RWPE1 (cell line): Measurements from ENCODE around the gene DOCK1.

Source experiments
- CTCF ChIA-PET: fragments of 350-600 bp; sonication (Branson Sonifier 250); formaldehyde crosslinking; extraction: SDS; loops from one replicate; lab custom pipeline; 2021; lab: Yijun Ruan, JAX
- POLR2A ChIA-PET: fragments of 400-600 bp; formaldehyde crosslinking; extraction: SDS; loops from one replicate; lab custom pipeline; 2020; ENCODE audit warnings: antibody characterized with exemption; ENCODE audit not compliant: low non-redundant PET; lab: Yijun Ruan, JAX
- DNase-seq: peaks from one replicate; pipeline ENCODE4 v3.0.0; 2012; ENCODE audit warnings: low spot score
- H3K27ac ChIP-seq: fragments of 450-650 bp; 2 replicates; pipeline ENCODE4 v1.5.1; 2017
- TF ChIP-seq, protein P1 (sequence below): fragments of 450-650 bp; conservative IDR thresholded peaks from 2 replicates; pipeline ENCODE4 v1.5.1; 2017; ENCODE audit warnings: low read depth, mild to moderate bottlenecking

The DOCK1 gene

GRCh38 chr10:127210936-127211466, 305.8 kb downstream of the DOCK1 start:
- POLR2A ChIA-PET, result no interaction called here
- no peak for DNase-seq

GRCh38 chr10:127215866-127216265, 310.6 kb downstream of the DOCK1 start:
- TF ChIP-seq, protein P1, sequence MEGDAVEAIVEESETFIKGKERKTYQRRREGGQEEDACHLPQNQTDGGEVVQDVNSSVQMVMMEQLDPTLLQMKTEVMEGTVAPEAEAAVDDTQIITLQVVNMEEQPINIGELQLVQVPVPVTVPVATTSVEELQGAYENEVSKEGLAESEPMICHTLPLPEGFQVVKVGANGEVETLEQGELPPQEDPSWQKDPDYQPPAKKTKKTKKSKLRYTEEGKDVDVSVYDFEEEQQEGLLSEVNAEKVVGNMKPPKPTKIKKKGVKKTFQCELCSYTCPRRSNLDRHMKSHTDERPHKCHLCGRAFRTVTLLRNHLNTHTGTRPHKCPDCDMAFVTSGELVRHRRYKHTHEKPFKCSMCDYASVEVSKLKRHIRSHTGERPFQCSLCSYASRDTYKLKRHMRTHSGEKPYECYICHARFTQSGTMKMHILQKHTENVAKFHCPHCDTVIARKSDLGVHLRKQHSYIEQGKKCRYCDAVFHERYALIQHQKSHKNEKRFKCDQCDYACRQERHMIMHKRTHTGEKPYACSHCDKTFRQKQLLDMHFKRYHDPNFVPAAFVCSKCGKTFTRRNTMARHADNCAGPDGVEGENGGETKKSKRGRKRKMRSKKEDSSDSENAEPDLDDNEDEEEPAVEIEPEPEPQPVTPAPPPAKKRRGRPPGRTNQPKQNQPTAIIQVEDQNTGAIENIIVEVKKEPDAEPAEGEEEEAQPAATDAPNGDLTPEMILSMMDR, result no peak
- POLR2A ChIA-PET, result no interaction called here
- H3K27ac ChIP-seq, result no peak overlapping the region
- CTCF ChIA-PET, result no interaction called here
- no peak for DNase-seq

More at GRCh38 chr10:127210936-127211466, 305.8 kb downstream of the DOCK1 start:
- CTCF ChIA-PET, result no interaction called here
- TF ChIP-seq, protein P1, result no peak
- no peak overlapping the region for H3K27ac ChIP-seq

- H3K27ac ChIP-seq, result no peak overlapping the region
- TF ChIP-seq, protein P1, result no peak
- ChIA-PET CTCF (no interaction called here), POLR2A (no interaction called here)
- no peak for DNase-seq
Observed at GRCh38 chr10:127216274-127216673, 311.0 kb downstream of the DOCK1 start.

- ChIA-PET POLR2A (no interaction called here), CTCF (no interaction called here)
- TF ChIP-seq, protein P1, result no peak
- DNase-seq, result peak; percentile 30
- no peak overlapping the region for H3K27ac ChIP-seq
Observed at GRCh38 chr10:127216786-127217185, 311.6 kb downstream of the DOCK1 start.

GRCh38 chr10:127218658-127219057, 313.4 kb downstream of the DOCK1 start:
- H3K27ac ChIP-seq, result no peak overlapping the region
- DNase-seq, result no peak
- POLR2A ChIA-PET, result no interaction called here
- CTCF ChIA-PET, result no interaction called here
- TF ChIP-seq, protein P1, result no peak

DNA sequence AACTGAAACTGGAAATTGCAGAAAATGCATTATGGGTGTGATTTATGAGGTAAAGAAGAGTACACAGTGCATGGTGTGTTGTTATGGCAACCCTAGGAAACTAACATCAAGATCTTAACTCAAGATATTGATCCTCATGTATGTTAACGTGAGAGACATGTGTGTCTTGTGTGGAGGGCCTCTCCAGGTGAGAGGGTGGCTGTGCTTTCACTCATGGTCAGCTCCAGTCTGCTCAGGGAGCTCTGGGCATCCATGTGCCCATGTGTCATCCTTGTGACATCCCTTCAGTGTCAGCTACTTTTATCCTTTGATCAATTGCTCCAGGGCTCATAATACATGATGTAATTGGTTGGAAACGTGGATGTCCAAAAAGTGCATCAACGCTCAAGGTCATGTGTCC, 316.1 kb downstream of the DOCK1 start:
- no peak for DNase-seq
- POLR2A ChIA-PET, result no interaction called here
- CTCF ChIA-PET, result interaction anchor here (0.6 kb wide), 1 partner anchor 12 kb away, joined by 3 read pairs; no protein-coding TSS in a partner anchor
- TF ChIP-seq, protein P1, result no peak
- no peak overlapping the region for H3K27ac ChIP-seq
